ENCODE data around the gene MAGEB3. TPM values are rescaled to one million over a fixed set of nuclear protein-coding genes. Genes with fewer than 3 reads are reported as not detected.
"Not testable (repeated sequence)": the region's sequence is repeated elsewhere in the genome, so short reads cannot be mapped to it uniquely, and the experiment has no call there.

MAGEB3 gene, protein sequence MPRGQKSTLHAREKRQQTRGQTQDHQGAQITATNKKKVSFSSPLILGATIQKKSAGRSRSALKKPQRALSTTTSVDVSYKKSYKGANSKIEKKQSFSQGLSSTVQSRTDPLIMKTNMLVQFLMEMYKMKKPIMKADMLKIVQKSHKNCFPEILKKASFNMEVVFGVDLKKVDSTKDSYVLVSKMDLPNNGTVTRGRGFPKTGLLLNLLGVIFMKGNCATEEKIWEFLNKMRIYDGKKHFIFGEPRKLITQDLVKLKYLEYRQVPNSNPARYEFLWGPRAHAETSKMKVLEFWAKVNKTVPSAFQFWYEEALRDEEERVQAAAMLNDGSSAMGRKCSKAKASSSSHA
- not detected for total RNA-seq

DNA sequence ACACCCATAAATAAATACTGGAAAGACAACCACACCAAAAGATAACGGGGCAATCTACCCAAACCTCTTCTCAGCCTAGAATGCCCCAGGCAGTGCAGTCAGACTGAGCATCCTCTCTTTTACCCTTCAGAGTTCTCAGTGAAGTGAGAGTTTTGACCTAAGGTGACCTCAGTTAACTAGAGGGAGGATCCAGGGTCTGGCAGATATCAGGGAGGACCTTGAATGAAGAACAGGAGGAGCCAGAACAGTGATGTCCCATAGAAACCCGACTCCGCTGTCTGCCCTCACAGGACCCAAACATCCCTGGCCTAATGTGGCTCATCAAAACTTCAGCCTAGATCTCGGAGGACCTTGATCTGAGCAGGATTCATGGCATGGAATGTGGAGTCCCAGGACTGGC is at the start of gene MAGEB3:
TSS of gene MAGEB3 (plus strand) at position 263 of the 400 bp plus-strand sequence. CDS start 5,268 bp downstream, outside the sequence.
- intact Hi-C loops (cut with DNase I; ENCODE audit: low total_unique reads) = no loop called here
- WGBS, 2 donors = 64 to 66% methylated on average over 4 of the region's 4 CpGs
- TF ChIP-seq CTCF (IDR thresholded peaks at IDR 0.05) = no peak
- no peak for TF ChIP-seq POLR2A (IDR thresholded peaks at IDR 0.05)
- no peak for DNase-seq (ENCODE audit: low spot score in 2 of 2)
- H3K4me3 ChIP-seq (ENCODE audit: low read depth, poor library complexity, severe bottlenecking) = no peak within 1 kb of the TSS

- no peak for DNase-seq (ENCODE audit: low spot score in 2 of 2)
- H3K4me3 ChIP-seq (ENCODE audit: low read depth, poor library complexity, severe bottlenecking) = no peak overlapping the region
- intact Hi-C loops (cut with DNase I; ENCODE audit: low total_unique reads) = no loop called here
- no peak for TF ChIP-seq POLR2A (IDR thresholded peaks at IDR 0.05)
- TF ChIP-seq CTCF (IDR thresholded peaks at IDR 0.05) = no peak
- WGBS, 2 donors = 27 to 50% methylated on average over 1 of the region's 1 CpG
These were observed 49.1 kb upstream of the MAGEB3 start for GRCh38 chrX:30181353-30181752.

DNA sequence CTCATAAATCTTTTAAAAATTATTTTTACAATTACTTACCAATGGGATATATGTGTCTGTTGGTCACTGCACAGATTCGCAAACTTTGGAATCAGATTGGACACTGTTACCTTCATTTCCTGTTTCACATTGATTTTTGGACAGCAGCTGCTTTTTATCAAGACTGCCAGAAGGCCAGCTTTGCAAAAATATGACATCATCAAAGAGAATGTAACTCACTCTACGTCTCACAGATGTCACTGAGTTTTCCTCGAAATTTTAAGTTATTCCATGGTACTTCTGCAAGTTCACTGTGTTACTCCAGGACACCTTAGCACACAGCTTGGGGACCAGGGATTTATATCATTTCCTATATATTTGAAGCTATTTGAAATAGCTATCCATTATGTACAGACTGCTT is 46.9 kb upstream of the MAGEB3 start:
- no peak for DNase-seq (ENCODE audit: low spot score in 2 of 2)
- 47 to 51% methylated on average over 3 of the region's 3 CpGs for WGBS, 2 donors
- intact Hi-C loops (cut with DNase I; ENCODE audit: low total_unique reads) = no loop called here
- no peak overlapping the region for H3K4me3 ChIP-seq (ENCODE audit: low read depth, poor library complexity, severe bottlenecking)
- no peak for TF ChIP-seq POLR2A (IDR thresholded peaks at IDR 0.05)
- TF ChIP-seq CTCF (IDR thresholded peaks at IDR 0.05) = no peak

DNA sequence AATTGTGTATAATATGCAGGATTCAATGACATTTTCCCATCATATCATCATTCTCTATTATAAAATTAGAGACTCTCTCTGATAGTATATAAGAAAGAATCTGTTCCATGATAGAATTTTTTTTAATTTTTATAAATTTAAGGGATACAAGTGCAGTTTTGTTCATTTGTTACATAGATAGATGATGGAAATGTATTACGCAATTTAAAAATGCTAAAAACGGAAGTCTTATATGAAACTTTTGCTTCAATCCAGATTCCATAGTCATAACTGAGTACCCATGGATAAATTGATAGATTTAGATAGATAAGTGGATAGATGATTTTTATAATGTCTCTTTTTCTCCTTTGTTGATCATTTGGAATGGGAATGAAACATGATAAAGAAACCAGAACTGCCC is 40.0 kb upstream of the MAGEB3 start:
- TF ChIP-seq POLR2A (IDR thresholded peaks at IDR 0.05) (no peak), CTCF (IDR thresholded peaks at IDR 0.05) (no peak)
- no peak overlapping the region for H3K4me3 ChIP-seq (ENCODE audit: low read depth, poor library complexity, severe bottlenecking)
- intact Hi-C loops (cut with DNase I; ENCODE audit: low total_unique reads) = no loop called here
- DNase-seq (ENCODE audit: low spot score in 2 of 2) = no peak
- 82 to 92% methylated on average over 2 of the region's 2 CpGs for WGBS, 2 donors

DNA sequence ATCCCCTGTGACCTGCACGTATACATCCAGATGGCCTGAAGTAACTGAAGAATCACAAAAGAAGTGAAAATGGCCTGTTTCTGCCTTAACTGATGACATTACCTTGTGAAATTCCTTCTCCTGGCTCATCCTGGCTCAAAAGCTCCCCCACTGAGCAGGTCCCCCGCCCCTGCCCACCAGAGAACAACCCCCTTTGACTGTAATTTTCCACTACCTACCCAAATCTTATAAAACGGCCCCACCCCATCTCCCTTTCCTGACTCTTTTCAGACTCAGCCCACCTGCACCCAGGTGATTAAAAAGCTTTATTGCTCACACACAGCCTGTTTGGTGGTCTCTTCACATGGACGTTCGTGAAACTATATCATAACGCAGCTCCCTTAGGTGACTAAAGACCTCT is 36.5 kb upstream of the MAGEB3 start:
- H3K4me3 ChIP-seq (ENCODE audit: low read depth, poor library complexity, severe bottlenecking); DNase-seq (ENCODE audit: low spot score in 2 of 2); intact Hi-C loops (cut with DNase I; ENCODE audit: low total_unique reads): not testable (repeated sequence)
- 63 to 84% methylated on average over 6 of the region's 6 CpGs for WGBS, 2 donors

DNA sequence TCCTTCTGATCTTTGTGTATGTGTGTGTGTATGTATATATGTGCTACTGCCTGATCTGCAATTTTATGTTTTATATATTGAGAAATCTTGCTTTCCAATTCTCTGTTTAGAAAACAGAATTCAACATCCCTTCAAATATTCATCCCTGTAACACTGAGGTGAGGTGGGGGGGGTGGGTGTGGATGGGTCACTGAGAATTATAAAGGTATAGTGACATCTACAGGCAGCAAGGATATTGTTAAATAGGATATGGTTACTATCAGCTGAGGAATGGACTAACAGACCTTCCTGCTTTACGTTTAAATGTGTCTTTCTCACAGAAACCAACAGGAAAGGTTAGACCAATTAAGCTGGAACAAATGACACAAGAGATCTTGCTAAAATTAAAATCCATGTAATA is 34.1 kb upstream of the MAGEB3 start:
- intact Hi-C loops (cut with DNase I; ENCODE audit: low total_unique reads) = no loop called here
- no peak for DNase-seq (ENCODE audit: low spot score in 2 of 2)
- WGBS, 2 donors = 19 to 23% methylated on average over 1 of the region's 1 CpG
- TF ChIP-seq CTCF (IDR thresholded peaks at IDR 0.05) (no peak), POLR2A (IDR thresholded peaks at IDR 0.05) (no peak)
- H3K4me3 ChIP-seq (ENCODE audit: low read depth, poor library complexity, severe bottlenecking) = no peak overlapping the region
